HG03432 (cell line): ENCODE results near the gene NAALADL1.
A peak's percentile ranks its signal among the peaks of the same experiment; 100 is the strongest.

ENCODE experiments used
- ATAC-seq: cut with Tn5 transposase; IDR thresholded peaks from one replicate; pipeline ENCODE4 v1.9.1; 2021; ENCODE audit warnings: mild to moderate bottlenecking, moderate library complexity; ENCODE audit not compliant: unreplicated experiment

Gene NAALADL1, protein sequence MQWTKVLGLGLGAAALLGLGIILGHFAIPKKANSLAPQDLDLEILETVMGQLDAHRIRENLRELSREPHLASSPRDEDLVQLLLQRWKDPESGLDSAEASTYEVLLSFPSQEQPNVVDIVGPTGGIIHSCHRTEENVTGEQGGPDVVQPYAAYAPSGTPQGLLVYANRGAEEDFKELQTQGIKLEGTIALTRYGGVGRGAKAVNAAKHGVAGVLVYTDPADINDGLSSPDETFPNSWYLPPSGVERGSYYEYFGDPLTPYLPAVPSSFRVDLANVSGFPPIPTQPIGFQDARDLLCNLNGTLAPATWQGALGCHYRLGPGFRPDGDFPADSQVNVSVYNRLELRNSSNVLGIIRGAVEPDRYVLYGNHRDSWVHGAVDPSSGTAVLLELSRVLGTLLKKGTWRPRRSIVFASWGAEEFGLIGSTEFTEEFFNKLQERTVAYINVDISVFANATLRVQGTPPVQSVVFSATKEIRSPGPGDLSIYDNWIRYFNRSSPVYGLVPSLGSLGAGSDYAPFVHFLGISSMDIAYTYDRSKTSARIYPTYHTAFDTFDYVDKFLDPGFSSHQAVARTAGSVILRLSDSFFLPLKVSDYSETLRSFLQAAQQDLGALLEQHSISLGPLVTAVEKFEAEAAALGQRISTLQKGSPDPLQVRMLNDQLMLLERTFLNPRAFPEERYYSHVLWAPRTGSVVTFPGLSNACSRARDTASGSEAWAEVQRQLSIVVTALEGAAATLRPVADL

DNA sequence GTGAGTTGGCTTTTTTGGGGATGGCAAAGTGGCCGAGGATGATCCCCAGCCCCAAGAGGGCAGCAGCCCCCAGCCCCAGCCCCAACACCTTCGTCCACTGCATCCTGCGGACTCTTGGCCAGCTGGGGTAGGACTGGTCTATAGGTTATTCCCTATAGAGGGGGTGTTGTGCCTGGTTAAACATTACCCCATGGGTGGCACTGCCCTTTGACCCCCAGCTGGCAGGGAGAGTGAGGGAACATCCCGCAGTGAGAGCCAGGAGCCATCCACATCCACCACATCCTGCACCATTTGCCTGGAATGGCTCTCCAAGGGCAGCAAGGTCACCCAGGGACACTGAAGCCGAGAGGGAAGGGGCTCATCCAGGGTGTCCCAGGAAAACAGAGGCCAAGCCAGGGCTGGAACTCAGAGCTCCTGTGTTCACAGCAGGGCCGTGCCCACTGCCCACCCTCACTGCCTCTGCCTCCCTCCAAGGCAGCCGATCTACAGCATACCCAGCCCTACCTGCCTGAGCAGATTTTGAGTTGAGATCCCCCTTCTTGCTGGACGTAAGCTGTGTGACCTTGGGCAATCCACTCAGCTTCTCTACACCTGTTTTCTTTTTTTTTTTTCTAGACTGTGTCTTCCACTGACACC, at the start of gene NAALADL1:
Gene NAALADL1 (minus strand): TSS at position 135 of the 636 bp plus-strand sequence. CDS start 32 bp downstream, at position 103.
- no peak for ATAC-seq

DNA sequence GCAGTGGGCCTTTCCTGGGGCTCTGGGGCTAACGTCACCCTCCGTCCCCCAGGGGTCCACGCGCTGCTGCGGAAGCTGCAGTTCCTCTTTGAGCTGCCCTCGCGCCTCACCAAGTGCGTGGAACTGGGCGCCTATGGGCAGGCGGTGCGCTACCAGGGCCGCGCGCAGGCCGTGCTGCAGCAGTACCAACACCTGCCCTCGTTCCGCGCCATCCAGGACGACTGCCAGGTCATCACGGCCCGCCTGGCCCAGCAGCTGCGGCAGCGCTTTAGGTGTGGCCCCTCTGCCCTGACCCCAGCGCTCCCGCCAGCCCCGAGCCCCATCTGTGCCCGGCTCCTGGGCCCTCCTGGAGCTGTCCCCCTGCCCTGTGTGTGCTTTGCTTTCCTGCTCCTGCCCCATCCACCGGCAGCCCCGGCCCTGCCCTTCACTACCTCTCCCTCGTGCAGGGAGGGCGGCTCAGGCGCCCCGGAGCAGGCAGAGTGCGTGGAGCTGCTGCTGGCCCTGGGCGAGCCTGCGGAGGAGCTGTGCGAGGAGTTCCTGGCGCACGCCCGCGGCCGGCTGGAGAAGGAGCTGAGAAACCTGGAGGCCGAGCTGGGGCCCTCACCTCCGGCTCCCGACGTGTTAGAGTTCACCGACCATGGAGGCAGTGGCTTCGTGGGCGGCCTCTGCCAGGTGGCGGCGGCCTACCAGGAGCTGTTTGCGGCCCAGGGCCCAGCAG, 49.6 kb upstream of the NAALADL1 start:
- ATAC-seq: no peak

DNA sequence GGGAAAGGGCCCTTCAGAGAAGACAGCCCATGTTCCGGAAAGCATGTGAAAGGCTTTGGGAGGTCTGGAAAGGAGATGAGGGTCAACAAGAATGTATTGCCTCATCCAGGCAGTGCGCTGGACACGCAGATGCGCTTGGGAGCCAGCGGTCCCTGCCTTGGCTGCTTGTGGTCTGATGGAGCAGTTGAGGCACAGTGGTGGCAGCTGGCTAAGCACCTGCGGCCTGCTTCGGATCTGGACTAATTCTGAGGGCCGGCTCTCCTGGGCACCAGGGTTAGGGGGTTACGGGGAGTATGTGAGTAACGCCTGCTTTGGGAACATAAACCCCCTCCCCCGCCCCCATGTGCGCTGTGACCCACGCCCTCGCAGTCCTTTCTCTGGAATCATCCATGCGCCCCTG, 48.7 kb upstream of the NAALADL1 start:
- ATAC-seq: no peak

DNA sequence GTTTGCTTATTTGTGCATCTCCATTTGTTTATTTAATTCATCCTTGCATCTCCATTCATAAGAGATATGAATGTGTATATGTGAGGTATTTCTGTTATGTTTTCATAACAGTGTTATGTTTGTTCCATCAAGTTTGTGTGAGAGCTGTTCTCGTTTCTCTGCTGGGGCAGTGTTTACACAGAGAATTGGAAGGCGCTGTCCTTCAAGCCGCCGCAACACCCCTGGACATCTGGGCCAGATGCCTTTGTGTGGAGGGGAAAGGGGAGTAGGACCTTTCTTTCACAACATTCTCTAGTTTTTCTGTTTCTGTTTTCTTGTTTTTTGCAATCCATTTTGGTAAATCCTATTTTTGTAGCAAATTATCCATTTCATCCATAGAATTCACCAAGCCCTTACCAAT, 46.3 kb upstream of the NAALADL1 start:
- ATAC-seq: no peak

DNA sequence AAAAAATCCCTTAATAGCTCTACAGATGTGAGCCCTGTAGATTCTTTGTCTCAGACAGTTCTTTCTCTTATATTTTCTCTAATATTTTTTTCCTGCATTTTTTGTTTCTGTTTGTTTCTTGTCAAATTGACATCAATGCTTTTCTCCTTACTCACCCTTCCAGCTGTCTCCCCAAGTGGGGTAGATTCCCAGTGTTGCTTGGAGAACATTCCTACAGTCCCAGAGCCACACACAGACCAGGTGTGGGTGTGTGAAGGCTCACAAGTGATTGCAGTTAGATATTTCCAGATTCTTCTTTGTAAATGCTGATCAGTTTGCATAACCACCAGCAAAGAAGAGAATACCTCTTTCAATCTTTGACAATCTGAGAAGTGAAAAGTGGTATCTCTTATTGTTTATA, 45.1 kb upstream of the NAALADL1 start:
- ATAC-seq: no peak

DNA sequence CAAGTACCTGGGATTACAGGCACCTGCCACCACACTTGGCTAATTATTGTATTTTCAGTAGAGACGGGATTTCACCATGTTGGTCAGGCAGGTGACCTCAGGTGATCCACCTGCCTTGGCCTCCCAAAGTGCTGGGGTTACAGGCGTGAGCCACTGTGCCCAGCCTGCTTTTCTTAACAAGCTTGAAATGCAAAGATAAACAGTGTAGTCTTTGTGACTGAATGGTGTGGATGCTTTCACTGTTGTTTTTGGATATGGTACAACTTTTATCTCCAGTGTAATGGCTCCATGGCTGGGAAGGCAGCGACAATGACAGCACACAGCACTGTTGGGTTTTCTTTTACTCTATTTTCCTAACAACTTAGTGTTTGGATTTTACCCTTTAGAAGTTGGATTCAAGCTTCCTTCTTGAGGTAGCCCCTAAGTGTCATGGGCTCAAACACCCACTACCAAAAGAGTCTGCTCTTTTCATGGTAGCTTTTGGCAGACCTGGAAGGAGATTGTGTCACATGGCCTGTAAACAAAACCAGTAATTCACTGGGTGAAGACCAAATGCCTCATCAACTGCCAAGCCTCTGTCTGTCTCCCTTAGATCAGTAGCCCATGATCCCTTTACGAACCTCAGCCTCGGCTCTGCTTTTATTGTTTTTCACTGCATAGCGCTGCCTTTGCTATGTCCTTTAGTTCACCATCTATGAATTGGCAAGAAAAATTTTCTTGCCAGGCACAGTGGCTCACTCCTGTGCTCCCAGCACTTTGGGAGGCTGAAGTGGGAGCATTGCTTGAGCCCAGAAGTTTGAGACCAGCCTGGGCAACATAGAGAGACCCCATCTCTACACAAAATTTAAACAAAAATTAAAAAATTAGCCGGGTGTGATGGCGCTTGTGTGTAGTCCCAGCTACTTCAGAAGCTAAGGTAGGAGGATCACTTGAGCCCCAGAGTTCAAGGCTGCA, 44.1 kb upstream of the NAALADL1 start:
- ATAC-seq: no peak

DNA sequence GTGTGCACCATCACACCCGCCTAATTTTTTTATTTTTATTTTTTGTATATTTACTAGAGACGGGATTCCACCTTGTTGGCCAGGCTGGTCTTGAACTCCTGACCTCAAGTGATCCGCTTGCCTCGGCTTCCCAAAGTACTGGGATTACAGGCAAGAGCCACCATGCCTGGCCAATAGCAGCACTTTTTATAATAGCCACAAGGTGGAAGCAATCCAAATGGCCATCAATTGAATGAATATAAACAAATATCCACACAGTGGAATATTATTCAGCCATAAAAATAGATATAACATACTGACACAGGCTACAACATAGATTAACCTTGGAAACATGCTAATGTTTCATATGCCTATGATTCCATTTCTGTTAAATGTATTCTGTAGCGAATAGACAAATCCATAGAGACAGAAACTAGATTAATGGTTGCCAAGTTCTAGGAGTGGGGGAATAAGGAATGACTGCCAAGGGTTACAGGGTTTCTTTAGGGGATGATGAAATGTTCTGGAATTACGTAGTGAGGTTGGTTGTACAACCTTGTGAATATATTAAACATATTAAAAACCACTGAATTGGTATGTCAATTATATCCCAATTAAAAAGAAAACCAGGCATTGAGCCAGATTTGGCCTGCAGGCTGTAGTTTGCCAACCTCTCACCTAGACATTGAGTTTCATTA, 42.5 kb upstream of the NAALADL1 start:
- ATAC-seq: no peak

DNA sequence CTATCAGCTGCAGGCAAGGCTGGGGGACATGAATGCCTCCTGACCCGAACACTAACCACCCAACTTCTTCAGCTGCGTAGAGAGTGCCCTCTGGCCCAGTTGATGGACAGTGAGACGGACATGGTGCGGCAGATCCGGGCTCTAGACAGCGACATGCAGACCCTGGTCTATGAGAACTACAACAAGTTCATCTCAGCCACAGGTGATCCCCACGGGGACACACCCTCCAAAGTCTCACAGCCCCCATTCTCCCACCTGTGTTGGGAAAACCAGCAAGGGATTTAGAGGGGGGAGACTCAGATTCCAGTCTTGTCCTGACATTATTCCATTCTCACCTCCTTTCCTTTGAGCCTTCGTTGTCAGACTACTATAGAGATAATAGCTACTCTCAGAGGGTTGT, 38.6 kb upstream of the NAALADL1 start:
- ATAC-seq: no peak

DNA sequence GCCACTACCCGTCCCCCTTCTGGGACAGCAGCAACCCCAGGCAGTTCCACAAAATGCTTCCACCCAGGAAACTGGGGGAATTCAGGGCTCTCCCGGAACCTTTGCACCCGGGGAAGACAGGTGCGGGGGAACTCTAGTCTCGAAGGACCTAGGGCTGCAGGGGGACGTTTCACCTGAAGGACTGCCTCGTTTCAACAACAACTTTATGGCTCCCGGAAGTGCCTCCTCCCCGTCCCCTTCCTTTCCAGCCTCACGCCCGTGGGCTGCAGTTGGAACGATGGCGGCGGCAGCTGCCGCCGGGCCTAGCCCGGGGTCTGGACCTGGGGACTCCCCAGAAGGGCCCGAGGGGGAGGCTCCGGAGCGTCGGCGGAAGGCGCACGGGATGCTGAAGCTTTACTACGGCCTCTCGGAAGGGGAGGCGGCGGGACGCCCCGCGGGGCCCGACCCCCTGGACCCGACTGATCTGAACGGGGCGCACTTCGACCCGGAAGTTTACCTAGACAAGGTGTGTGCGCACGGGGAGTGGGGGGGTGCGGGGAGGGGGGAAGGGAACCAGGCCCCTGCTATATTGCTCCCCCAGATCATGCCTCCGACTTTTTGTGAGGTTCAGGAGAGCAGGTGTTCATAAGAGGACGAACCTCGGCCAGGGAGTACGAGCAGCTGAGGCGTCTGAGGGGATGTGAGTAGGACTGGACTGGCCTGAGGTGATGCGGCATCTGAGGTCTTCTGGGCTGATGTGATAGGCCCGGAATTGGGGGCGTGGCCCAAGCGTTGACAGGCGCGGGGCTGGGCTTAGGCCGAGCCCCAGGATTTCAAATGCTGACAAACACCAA, 37.8 kb upstream of the NAALADL1 start, which contains the start of gene VPS51:
Gene VPS51 (plus strand): TSS at position 241 of the 833 bp plus-strand sequence. CDS start 37 bp downstream, at position 278.
- peak; percentile 82 for ATAC-seq

DNA sequence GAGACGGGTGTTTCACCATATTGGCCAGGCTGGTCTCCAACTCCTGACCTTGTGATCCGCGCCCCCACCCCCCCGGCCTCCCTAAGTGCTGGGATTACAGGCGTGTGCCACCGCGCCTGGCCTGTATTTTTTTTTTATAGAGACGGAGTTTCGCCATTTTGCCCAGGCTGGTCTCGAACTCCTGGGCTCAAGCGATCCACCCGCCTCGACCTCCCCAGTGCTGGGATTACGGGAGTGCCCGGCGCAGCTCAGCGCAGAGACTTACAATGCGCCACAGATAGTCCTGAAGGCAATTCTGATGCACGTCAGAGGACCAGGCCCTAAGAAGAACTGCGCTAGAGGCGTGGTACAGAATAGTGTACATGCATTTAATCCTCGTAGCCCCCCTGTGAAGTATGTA, 37.1 kb upstream of the NAALADL1 start:
- no peak for ATAC-seq

DNA sequence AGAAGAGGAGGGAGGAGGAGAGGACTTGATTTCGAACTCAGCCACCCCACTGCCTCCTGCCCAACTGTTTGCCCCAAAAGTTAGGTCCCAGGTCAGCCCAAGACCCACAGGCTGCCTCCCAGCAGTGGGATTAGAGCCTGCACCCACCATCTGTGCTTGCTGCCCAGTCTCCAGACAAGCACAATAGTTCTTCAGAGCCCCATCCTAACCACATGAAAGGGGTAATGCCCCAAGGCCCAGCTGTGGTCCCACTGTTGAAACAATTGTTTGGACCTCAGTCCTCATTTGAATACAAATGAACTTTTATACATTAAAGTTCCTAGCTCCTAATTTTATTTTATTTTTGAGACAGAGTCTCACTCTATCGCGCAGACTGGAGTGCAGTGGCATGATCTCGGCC, 32.3 kb upstream of the NAALADL1 start:
- no peak for ATAC-seq

DNA sequence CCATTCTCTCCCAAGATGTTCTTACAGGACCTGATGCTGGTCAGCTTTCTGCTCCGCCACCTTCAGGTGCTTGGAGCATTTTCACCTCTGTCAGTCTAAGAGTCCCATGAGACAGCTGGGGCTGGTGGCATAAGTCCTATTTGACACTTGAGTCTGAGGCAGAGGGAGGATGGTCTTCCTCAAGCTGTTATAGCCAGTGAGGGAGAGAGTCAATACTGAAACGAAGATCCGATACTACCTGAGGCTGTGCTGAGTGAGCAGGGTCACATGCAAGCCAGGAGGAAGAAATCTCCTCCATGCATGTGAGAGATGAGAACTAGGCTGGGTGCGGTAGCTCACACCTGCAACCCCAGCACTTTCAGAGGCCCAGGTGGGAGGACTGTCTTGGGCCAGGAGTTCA, 31.3 kb upstream of the NAALADL1 start:
- no peak for ATAC-seq

DNA sequence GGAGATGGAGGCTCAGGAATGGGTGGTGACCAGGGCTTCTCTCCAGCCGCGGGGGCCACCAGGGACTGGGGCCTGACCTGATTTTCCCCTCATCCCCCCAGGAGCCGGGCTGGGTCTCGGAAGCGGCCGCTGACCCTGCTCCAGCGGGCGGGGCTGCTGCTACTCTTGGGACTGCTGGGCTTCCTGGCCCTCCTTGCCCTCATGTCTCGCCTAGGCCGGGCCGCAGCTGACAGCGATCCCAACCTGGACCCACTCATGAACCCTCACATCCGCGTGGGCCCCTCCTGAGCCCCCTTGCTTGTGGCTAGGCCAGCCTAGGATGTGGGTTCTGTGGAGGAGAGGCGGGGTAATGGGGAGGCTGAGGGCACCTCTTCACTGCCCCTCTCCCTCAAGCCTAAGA, 29.5 kb upstream of the NAALADL1 start:
- ATAC-seq: no peak

DNA sequence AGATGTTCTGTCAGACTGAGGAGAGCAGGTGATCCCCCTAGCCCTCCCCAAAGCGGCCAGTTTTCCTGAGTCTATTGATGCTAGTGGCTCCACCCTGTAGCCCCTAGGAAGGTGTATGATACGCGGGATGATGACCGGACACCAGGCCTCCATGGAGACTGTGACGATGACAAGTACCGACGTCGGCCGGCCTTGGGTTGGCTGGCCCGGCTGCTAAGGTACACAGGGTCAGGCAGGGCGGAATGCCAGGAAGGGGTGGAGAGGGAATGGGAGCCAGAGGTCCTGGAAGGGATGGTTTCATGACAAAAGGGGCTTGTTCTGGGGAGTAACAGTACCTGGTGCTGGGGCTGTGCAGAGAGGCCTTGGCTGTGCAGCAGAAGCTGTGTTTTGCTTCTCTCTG, 28.9 kb upstream of the NAALADL1 start:
- ATAC-seq: no peak

DNA sequence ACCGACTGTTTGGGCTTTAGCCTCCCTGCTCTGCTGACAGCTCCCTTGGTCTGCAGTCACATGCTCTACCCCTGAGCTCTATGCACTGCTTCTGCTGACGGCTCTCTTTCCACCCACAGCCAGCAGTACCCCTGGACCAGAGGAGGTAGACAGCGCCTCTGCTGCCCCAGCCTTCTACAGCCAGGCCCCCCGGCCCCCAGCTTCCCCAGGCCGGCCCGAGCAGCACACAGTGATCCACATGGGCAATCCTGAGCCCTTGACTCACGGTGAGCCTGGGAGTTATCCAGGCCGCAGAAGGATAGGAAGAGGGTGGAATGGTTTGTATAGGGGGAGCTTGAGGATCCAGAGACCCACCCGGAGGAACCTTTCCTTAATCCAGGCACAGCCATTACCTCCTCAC, 28.5 kb upstream of the NAALADL1 start:
- ATAC-seq: no peak

DNA sequence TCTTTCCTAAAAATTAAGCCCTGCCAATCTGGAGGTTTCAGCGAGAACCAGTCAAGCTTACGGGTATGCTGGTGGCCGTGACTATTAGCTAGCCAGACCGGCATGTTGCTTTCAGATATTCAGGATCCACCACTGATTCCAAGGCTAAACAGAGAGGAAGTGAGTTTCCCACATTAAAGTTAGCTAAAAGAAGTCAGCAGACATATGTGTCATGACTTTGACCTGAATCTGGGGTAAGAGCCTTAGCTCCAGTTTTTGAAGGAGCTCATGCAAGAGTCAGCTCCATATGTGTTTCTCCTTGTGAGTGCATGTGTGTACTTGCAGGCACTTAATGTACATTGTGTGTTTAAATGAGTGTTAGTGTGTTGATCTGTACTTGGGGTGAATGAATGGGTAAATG, 27.1 kb upstream of the NAALADL1 start:
- ATAC-seq: no peak

DNA sequence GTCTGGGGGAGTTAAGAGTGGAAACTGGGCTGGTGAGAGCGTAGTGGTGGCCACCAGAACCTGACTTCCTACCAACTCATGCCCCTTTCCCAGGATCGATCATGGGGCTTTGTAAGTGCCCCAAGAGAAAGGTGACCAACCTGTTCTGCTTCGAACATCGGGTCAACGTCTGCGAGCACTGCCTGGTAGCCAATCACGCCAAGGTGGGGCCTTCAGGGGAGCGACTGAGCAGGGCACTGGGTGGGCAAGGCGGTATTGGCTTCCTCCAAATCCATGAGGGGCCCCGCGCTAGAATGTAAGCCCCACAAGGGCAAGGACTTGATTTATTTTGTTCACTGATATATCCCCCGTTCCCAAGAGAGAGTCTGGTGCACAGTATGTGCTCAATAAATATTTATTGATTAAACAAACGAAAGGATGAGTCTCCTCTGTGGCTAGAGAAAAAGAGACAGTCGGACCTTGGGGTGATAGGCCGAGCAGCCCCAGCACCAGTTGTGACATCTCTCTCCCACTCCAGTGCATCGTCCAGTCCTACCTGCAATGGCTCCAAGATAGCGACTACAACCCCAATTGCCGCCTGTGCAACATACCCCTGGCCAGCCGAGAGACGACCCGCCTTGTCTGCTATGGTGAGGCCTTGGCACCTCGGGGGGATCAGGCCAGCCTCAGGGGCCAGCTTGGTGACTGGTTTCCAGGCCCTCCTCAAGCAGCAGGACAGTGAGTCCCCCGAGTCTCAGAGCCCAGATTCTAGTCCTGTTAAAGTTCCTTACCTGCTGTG, 26.4 kb upstream of the NAALADL1 start:
- peak; percentile 8 for ATAC-seq
